Measurements from ENCODE around the gene B2M.

DNA sequence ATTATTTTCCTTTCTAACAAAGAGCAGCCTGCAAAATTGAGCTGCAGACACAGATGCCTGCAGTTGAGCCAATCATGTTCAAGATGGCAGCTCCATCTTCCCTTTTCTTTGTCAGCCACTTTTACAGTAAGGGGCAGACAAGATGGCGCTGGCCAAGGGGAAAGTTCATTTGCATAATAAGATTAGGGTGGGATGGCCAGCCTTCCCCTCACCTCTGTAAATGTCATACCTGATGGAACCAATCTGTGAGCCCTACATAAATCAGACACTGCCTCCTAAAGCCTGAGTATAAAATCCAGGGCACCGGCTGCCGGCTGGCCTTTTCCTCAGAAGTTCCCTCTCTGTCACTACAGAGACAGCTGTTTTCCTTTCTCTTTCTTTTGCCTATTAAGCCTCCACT is 16.0 kb upstream of the B2M start:
- TF ChIP-seq, protein P1, sequence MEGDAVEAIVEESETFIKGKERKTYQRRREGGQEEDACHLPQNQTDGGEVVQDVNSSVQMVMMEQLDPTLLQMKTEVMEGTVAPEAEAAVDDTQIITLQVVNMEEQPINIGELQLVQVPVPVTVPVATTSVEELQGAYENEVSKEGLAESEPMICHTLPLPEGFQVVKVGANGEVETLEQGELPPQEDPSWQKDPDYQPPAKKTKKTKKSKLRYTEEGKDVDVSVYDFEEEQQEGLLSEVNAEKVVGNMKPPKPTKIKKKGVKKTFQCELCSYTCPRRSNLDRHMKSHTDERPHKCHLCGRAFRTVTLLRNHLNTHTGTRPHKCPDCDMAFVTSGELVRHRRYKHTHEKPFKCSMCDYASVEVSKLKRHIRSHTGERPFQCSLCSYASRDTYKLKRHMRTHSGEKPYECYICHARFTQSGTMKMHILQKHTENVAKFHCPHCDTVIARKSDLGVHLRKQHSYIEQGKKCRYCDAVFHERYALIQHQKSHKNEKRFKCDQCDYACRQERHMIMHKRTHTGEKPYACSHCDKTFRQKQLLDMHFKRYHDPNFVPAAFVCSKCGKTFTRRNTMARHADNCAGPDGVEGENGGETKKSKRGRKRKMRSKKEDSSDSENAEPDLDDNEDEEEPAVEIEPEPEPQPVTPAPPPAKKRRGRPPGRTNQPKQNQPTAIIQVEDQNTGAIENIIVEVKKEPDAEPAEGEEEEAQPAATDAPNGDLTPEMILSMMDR (IDR thresholded peaks at IDR 0.05 in 2 of 3, conservative IDR thresholded peaks at IDR 0.05 in 1 of 3; ENCODE audit: borderline replicate concordance in 1 of 3, insufficient read depth in 1 of 3, low read depth in 2 of 3, low read length in 2 of 3), result no peak
- TF ChIP-seq, protein P2, sequence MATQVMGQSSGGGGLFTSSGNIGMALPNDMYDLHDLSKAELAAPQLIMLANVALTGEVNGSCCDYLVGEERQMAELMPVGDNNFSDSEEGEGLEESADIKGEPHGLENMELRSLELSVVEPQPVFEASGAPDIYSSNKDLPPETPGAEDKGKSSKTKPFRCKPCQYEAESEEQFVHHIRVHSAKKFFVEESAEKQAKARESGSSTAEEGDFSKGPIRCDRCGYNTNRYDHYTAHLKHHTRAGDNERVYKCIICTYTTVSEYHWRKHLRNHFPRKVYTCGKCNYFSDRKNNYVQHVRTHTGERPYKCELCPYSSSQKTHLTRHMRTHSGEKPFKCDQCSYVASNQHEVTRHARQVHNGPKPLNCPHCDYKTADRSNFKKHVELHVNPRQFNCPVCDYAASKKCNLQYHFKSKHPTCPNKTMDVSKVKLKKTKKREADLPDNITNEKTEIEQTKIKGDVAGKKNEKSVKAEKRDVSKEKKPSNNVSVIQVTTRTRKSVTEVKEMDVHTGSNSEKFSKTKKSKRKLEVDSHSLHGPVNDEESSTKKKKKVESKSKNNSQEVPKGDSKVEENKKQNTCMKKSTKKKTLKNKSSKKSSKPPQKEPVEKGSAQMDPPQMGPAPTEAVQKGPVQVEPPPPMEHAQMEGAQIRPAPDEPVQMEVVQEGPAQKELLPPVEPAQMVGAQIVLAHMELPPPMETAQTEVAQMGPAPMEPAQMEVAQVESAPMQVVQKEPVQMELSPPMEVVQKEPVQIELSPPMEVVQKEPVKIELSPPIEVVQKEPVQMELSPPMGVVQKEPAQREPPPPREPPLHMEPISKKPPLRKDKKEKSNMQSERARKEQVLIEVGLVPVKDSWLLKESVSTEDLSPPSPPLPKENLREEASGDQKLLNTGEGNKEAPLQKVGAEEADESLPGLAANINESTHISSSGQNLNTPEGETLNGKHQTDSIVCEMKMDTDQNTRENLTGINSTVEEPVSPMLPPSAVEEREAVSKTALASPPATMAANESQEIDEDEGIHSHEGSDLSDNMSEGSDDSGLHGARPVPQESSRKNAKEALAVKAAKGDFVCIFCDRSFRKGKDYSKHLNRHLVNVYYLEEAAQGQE (IDR thresholded peaks at IDR 0.05; ENCODE audit: low read depth), result no peak
- no peak for TF ChIP-seq POLR2A (IDR thresholded peaks at IDR 0.05; ENCODE audit: borderline replicate concordance, extremely low read depth, insufficient read depth, insufficient read length)
- TF ChIP-seq JUND (IDR thresholded peaks at IDR 0.05), result no peak
- no peak for TF ChIP-seq EZH2 (IDR thresholded peaks at IDR 0.05)
- no peak for TF ChIP-seq ZFX (IDR thresholded peaks at IDR 0.05)
- TF ChIP-seq SRF (IDR thresholded peaks at IDR 0.05; ENCODE audit: low read depth), result no peak
- no peak for TF ChIP-seq TCF7L2 (IDR thresholded peaks at IDR 0.05; ENCODE audit: borderline replicate concordance, extremely low read depth, insufficient read depth, insufficient read length)
- TF ChIP-seq, protein P3, sequence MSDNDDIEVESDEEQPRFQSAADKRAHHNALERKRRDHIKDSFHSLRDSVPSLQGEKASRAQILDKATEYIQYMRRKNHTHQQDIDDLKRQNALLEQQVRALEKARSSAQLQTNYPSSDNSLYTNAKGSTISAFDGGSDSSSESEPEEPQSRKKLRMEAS (IDR thresholded peaks at IDR 0.05), result no peak
- TF ChIP-seq ZNF274 (IDR thresholded peaks at IDR 0.05; ENCODE audit: low read depth, low read length), result no peak
- no peak for TF ChIP-seq YY1 (IDR thresholded peaks at IDR 0.05; ENCODE audit: extremely low read depth, insufficient replicate concordance, low read depth, low read length)
- no peak for TF ChIP-seq CBX3 (IDR thresholded peaks at IDR 0.05; ENCODE audit: low read depth)
- no peak for TF ChIP-seq POLR2AphosphoS5 (IDR thresholded peaks at IDR 0.05; ENCODE audit: low read depth, low read length)
- no peak for TF ChIP-seq EGR1 (IDR thresholded peaks at IDR 0.05; ENCODE audit: low read depth)
